Mammary epithelial cell (primary cell): ENCODE measurements around the gene JADE2.

Experiments
- CTCF ChIP-seq, 2 donors: IDR thresholded peaks in 1 of 2; conservative IDR thresholded peaks in 1 of 2; 2 replicates each; pipeline ENCODE4 v1.5.1; 2011 to 2012; ENCODE audit warnings: inconsistent platforms in 2 of 2, low read length in 2 of 2, mild to moderate bottlenecking in 2 of 2, control low read depth in 1 of 2, low read depth in 1 of 2; ENCODE audit not compliant: insufficient read depth in 1 of 2; ENCODE audit errors: extremely low read depth in 1 of 2
- EZH2 ChIP-seq: IDR thresholded peaks from 2 replicates; pipeline ENCODE4 v1.6.1; 2012; ENCODE audit warnings: low read length, inconsistent platforms, borderline replicate concordance

DNA sequence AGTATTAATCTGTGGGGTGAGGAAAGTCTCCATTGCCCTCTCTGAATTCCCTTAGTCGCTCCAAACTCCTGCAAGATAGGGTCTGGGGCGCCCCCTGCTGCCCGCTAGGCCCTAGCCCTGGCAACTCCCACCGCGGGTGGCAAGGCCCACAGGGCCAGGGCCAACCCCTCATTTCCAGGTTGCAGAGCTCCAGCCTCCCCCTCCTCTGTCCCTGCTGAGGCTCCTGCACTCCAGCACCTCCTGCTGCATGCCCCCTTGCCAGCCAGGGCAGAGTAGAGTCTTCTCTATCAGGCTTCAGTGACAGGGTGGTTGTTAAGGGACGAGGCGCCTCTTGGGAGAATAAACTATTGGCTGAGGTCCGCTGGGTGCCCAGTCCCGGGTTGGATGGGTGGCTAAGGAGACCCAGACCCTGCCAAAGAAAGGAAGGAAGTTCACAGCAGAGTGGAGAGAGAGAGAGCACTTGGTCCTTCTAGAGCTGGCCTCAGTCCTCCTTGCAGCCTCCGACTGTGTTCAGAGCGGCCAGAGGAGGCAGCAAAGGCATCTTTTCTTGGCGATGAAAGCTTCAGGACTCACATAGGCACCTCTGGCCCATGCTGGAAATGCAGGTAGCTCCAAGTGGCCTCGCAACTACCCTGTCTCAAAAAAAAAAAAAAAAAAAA lies 61.5 kb downstream of the JADE2 start:
- TF ChIP-seq CTCF (conservative IDR thresholded peaks at IDR 0.05 in 1 of 2, IDR thresholded peaks at IDR 0.05 in 1 of 2; ENCODE audit: extremely low read depth in 1 of 2, insufficient read depth in 1 of 2, low read depth in 1 of 2, low read length in 2 of 2): peak; percentile 78 to 81
- TF ChIP-seq EZH2: no peak
